Activated CD8-positive, alpha-beta memory T cell treated with anti-CD3 and anti-CD28 coated beads, Interleukin-2, amount 50 U/mL, for 24 hours (primary cell): ENCODE measurements around the gene COPE.
"Not testable (repeated sequence)": the region's sequence is repeated elsewhere in the genome, so short reads cannot be mapped to it uniquely, and the experiment has no call there.

Experiments used
- DNase-seq: peaks from one replicate; pipeline ENCODE4 v3.0.0-alpha.2; 2020; ENCODE audit errors: extremely low read depth

COPE gene

DNA sequence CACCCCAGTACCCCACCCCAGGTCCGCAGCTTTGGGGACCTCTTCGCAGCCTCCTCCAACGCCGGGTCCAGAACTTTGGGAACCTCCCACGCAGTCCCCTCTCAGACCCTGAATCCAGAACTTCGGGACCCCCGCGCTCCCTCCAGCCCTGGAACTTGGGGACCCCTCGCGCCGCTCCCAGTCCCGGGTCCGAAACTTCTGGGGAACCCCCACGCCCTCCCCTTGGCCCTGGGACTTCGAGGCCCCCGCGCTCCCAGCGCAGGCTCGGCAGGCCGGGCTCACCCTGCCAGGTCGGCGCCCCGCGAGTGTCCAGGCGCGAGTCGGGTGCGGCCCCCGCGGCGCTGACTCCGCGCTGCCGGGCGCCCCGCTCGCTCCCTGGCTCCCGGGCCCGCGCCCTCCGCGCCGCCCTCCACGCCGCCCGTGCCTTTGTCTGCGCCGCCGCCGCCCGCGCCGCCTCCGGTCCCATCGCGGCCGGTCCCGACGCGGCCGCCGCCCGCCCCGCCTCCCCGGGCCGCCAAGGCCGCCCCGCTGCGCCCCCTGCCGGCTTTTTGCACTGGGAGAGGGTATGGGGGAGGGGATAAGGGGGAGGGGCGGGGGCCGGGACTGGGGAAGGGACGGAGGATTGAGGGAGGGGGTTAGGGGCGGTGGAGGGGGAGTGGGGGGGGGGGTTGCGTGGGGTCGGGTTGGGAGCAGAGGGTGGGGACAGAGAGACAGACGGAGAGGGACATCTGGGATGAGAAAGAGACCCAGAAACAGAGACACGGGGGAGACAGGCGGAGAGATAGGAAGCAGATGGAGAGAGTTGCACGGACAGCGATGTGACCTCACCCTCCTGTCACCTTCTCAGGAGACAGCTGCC is 21.8 kb upstream of the COPE start, which contains the start of gene HOMER3:
Gene HOMER3 (minus strand): TSS at position 449 of the 859 bp plus-strand sequence. CDS start 2,235 bp downstream, outside the sequence.
- peak; percentile 13 for DNase-seq

GRCh38 chr19:18939922-18940768 is 21.0 kb upstream of the COPE start:
- DNase-seq: no peak

- DNase-seq: no peak
These were observed 20.0 kb upstream of the COPE start for GRCh38 chr19:18939163-18939562.

GRCh38 chr19:18933297-18933696 is 14.1 kb upstream of the COPE start:
- DNase-seq: no peak

DNA sequence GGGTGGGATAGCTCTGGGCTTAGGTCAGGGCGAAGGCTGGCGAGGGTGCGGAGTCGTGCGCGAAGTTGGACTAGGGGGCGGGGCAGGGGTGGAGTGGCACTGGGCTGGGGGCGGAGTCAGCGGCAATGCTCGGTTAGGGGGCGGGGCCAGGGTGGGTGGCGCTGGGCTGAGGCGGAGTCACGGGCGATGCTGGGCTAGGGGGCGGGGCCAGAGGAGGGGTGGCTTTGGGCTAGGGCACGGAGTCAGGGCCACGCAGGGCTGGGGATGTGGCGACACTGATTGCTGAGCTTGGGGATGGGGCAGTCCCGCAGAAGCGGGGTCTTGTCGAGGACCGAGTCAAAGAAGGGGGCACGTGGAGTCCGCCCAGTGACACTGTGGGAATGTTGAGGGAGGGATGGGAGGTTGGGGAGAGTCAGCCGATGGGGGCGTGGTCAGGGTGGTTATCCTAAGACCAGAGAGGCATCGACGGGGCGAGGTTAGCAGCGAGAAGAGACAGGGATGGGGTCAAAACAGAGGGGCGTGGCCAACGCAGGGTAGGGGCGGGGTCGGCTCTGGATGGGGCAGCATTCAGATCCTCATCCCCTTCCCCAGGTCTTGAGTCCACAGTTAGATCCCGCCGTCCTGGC is 13.1 kb upstream of the COPE start:
- peak; percentile 65 for DNase-seq

DNA sequence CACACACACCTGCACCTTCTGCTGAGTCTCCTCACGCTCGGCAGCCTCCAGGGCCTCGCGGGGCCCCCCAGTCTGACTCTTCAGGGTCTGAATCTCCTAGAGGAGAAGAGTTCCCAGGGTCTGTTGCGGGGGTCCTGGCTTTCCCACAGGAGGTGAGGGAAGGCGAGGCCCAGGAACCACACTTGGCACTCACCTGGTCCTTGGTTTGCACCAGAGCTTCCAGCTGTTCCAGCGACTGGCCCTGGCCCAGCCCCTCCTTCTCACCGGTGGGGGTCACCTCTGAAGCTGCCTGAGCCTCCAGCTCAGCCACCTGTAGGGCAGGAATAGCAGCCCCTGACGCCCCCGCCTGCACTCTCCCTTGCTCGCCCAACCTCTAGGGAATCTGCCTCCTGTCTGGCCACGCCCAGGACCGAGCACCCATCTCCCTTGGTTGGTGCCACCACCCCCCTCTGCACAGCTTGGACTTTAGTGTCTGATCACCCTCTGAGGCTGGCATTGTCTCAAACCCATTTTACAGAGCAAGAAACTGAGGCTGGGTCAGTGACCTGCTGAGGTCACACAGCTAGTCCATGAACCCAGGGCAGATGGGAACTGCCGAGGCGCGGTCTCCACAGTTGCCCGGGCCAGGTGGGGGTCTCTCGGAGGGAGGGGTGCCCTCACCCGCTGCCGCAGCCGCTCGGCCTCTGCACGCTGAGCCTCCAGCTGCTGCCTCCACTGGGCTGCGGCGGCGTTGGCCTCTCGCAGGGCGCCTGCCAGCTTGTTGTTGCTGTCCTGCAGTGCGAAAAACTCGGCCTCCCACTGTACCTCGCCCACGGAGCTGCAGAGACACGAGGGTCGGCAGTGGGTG is 12.4 kb upstream of the COPE start:
- no peak for DNase-seq

- no peak for DNase-seq
These were observed 10.1 kb upstream of the COPE start for GRCh38 chr19:18929311-18929710.

- no peak for DNase-seq
These were observed 9.0 kb upstream of the COPE start for GRCh38 chr19:18928018-18928805.

DNA sequence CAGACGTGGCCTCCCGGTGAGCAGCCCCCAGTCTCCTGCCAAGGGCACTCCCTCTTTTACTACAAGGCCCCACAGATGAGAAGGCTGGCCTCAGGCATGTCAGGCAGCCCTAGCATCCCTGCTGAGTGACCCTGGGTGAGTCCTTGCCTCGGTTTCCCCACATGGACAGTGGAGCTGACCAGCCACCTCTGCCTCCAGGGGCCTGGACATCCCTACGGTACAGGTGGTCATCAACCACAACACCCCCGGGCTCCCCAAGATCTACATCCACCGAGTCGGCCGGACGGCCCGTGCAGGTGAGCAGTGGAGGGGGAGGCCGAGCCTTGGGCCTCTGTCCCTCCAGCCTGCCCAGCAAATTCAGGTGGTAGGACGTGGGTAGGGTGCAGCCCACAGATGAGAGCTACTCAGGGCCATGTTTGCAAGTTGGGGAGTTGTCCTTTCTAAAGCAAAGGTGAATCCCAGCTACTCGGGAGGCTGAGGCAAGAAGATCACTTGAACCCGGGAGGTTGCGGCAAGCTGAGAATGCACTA is 5.6 kb upstream of the COPE start:
- DNase-seq: no peak

GRCh38 chr19:18922228-18922985 is 3.2 kb upstream of the COPE start:
- DNase-seq: no peak

GRCh38 chr19:18921593-18921992 is 2.4 kb upstream of the COPE start:
- DNase-seq: no peak

DNA sequence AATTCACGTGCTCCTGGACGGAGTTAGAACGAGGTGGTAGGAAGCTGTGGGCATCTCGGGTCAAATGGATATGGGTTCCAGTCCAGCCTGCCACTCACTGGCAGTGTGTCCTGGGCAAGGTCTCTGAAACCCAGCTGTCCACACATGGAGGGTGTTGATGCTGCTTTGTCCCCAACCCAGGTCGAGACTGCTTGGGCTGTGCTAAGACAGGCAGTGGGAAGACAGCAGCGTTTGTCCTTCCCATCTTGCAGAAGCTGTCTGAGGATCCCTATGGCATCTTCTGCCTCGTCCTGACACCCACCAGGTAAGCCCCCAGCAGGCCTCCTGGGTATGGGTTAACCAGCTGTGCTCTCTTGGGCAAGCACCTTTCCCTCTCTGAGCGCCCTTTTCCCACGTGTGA is 1.2 kb upstream of the COPE start:
- DNase-seq: no peak

- DNase-seq: no peak
These were observed 670 bp upstream of the COPE start for GRCh38 chr19:18919900-18920214.

DNA sequence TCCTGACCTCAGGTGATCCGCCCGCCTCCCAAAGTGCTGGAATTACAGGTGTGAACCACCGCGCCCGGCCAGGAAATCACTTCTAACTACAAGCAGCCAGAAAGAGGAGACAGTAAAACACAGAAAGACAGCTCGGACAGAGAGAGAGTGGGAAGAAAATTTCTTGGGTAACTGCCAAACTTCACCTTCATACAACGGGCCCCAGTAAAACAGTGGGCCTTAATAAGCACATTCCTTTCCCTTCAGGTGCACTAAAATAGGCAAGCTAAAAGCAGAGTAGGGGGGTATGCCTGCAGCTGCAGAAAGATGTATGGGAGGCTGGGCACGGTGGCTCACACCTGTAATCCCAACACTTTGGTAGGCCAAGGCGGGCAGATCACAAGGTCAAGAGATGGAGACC is 1.6 kb downstream of the COPE start:
- not testable (repeated sequence) for DNase-seq

GRCh38 chr19:18915639-18916038 is 3.5 kb downstream of the COPE start:
- no peak for DNase-seq

DNA sequence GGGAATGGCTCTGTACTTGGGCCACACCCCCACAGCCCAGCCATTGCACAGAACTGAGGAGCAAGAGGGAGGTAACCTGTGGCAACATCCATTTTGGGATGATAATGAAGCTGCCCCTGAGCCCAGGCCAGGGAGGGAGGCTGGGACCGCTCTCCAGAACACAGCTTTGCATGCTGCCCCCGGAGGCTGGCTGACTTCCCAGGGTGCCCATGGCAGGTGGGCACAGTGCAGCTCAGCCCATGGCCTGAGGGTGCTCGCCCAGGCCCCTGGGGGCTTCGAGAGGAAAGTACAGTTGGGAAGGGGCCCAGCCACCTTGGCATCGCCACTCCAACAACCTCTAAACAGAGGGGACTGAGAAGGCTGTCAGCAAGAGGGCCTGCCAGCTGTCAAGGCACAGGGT is 5.7 kb downstream of the COPE start:
- no peak for DNase-seq

GRCh38 chr19:18912933-18913332 is 6.3 kb downstream of the COPE start:
- no peak for DNase-seq

DNA sequence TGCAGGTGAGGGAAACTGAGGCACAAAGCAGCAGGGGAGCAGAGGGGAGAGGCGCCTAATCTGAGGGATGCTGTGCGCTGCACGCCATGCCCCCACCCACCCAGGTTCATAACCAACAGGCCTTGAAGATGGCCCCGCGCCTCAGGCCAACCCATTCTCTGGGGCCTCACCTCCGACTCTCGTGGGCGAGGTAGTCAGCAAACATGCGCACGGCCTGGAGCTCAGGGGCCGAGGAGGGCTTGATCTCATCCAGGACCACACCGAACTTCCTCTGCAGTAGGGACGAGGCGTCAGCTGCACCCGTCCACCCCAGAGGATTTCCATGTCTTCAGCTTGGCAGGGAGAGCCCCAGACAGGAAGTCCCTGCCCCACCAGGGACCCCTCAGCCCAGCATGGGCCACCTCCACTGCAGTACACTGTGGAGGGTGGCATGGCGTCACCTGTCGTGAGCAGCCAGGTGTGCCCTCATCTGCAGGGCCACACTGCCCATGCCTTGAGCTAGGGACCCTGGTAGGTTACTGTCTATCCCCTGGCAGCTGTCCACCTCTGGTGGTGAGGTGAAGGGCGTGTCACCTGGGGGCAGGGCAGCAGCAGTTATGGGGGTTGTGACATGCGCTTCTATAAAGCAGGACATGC is 8.3 kb downstream of the COPE start:
- DNase-seq: no peak

- DNase-seq: no peak
These were observed 9.2 kb downstream of the COPE start for GRCh38 chr19:18910010-18910409.
